Activated T-cell treated with anti-CD3 and anti-CD28 coated beads, Interleukin-2, amount 50 U/mL, for 72 hours (primary cell): ENCODE measurements around the gene CDH1. TPM values are rescaled to one million over a fixed set of nuclear protein-coding genes. Genes with fewer than 3 reads are reported as not detected.

ENCODE experiments used
- ATAC-seq, 2 donors: fragments of 150-1000 bp; cut with Tn5 transposase; replicated peaks in 1 of 2; 2 replicates each; pipeline ENCODE4 v1.10.0; 2021; ENCODE audit warnings: moderate library complexity in 2 of 2, mild to moderate bottlenecking in 1 of 2
- DNase-seq, 2 donors: peaks; one replicate each; pipeline ENCODE4 v3.0.0; 2021 to 2022; ENCODE audit warnings: mixed read lengths in 1 of 2
- H3K27ac Mint-ChIP-seq: one replicate; pipeline ENCODE4 v1.8.0; 2022; ENCODE audit warnings: mild to moderate bottlenecking, moderate library complexity, mixed read lengths
- H3K27me3 Mint-ChIP-seq: one replicate; pipeline ENCODE4 v1.8.0; 2022; ENCODE audit warnings: low read depth, mixed read lengths
- H3K36me3 Mint-ChIP-seq, 2 donors: one replicate each; pipeline ENCODE4 v1.8.0; 2022; ENCODE audit warnings: mixed read lengths in 2 of 2, mild to moderate bottlenecking in 1 of 2; ENCODE audit not compliant: insufficient read depth in 2 of 2
- H3K4me1 Mint-ChIP-seq: one replicate; pipeline ENCODE4 v1.8.0; 2022; ENCODE audit warnings: low read depth, mixed read lengths
- H3K4me3 Mint-ChIP-seq, 2 donors: one replicate each; pipeline ENCODE4 v1.8.0; 2022; ENCODE audit warnings: mild to moderate bottlenecking in 2 of 2, mixed read lengths in 2 of 2, moderate library complexity in 2 of 2
- H3K9me3 Mint-ChIP-seq, 2 donors: one replicate each; pipeline ENCODE4 v1.8.0; 2022; ENCODE audit warnings: mixed read lengths in 2 of 2
- total RNA-seq, 2 donors: library from RNA; stranded (reverse); gene quantifications; one replicate each; pipeline ENCODE4 v1.2.3, GENCODE V29; 2022

CDH1 gene
- total RNA-seq, 2 donors from 2014 or later = 5.2 to 8.6 TPM

DNA sequence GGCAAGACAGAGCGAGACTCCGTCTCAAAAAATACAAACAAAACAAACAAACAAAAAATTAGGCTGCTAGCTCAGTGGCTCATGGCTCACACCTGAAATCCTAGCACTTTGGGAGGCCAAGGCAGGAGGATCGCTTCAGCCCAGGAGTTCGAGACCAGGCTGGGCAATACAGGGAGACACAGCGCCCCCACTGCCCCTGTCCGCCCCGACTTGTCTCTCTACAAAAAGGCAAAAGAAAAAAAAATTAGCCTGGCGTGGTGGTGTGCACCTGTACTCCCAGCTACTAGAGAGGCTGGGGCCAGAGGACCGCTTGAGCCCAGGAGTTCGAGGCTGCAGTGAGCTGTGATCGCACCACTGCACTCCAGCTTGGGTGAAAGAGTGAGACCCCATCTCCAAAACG is 531 bp upstream of the CDH1 start:
- Mint-ChIP-seq H3K4me1 (peaks cover 32% of the 10 kb centered on the region), H3K4me3 (peak overlapping the region; percentile 84 to 85), H3K9me3 (no peaks in the 10 kb centered on the region), H3K36me3 (peaks cover 1% of the 10 kb centered on the region in 2 donors), H3K27me3 (peaks cover 58% of the 10 kb centered on the region), H3K27ac (peak overlapping the region; percentile 40)
- no peak for ATAC-seq
- DNase-seq = no peak

DNA sequence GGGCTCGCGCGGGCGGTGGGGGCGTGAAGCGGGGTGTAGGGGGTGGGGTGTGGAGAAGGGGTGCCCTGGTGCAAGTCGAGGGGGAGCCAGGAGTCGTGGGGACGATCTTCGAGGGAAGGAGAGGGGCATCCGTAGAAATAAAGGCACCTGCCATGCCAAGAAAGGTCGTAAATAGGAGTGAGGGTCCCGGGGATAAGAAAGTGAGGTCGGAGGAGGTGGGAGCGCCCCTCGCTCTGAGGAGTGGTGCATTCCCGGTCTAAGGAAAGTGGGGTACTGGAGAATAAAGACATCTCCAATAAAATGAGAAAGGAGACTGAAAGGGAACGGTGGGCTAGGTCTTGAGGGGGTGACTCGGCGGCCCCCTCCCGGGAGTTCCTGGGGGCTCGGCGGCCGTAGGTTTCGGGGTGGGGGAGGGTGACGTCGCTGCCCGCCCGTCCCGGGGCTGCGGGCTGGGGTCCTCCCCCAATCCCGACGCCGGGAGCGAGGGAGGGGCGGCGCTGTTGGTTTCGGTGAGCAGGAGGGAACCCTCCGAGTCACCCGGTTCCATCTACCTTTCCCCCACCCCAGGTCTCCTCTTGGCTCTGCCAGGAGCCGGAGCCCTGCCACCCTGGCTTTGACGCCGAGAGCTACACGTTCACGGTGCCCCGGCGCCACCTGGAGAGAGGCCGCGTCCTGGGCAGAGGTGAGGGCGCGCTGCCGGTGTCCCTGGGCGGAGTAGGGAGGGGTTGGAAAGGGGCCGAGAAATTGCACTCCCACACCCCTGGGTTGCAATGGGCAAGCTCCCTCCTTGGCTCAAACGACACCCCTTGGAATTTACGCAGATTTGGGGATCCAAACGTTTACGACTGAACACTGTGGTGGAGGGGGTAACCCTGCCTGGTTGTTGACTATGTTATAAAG is 888 bp downstream of the CDH1 start:
- Mint-ChIP-seq H3K4me3 (peak overlapping the region; percentile 33 to 80), H3K27ac (no peak overlapping the region), H3K9me3 (no peaks in the 10 kb centered on the region), H3K27me3 (peaks cover 50% of the 10 kb centered on the region), H3K36me3 (peaks cover 1% of the 10 kb centered on the region in 2 donors), H3K4me1 (peaks cover 46% of the 10 kb centered on the region)
- DNase-seq = no peak
- ATAC-seq = no peak

DNA sequence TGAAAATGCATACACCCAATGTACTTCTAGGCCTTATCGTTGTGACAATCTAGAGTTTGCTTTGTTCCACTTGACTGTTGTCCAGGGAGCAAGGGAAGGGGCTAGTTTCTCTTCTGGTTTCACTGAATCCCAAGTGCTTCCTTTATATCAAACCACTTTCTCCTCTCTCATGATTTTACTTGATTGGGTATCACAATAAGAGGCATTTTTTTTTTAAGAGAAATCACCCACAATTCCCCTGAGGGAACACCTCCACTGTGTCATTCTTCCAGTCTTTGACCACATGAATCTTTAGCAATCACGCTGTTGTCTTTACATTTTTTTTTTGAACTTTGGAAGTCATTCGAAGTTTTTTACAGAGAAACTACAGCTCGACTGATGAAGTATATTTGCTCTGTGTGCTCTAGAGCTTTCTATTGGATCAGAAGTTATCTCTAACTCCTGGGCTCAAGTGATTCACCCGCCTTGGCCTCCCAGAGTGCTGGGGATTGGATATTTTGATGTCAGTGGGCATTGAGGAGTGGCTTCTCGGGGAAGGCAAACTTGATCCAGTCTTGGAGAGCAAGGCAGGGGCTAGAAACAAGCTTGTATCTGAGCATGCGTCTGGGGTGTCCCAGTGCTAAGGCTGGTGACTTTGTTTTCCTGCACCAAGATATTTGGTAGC is 3.0 kb downstream of the CDH1 start:
- Mint-ChIP-seq H3K4me1 (peaks cover 54% of the 10 kb centered on the region), H3K27me3 (peaks cover 50% of the 10 kb centered on the region), H3K27ac (peak overlapping the region; percentile 48), H3K9me3 (no peaks in the 10 kb centered on the region), H3K4me3 (peak overlapping the region; percentile 4 to 46), H3K36me3 (peaks cover 1% of the 10 kb centered on the region in 2 donors)
- peak in 1 of 2 donors; percentile 23 for ATAC-seq
- no peak for DNase-seq

DNA sequence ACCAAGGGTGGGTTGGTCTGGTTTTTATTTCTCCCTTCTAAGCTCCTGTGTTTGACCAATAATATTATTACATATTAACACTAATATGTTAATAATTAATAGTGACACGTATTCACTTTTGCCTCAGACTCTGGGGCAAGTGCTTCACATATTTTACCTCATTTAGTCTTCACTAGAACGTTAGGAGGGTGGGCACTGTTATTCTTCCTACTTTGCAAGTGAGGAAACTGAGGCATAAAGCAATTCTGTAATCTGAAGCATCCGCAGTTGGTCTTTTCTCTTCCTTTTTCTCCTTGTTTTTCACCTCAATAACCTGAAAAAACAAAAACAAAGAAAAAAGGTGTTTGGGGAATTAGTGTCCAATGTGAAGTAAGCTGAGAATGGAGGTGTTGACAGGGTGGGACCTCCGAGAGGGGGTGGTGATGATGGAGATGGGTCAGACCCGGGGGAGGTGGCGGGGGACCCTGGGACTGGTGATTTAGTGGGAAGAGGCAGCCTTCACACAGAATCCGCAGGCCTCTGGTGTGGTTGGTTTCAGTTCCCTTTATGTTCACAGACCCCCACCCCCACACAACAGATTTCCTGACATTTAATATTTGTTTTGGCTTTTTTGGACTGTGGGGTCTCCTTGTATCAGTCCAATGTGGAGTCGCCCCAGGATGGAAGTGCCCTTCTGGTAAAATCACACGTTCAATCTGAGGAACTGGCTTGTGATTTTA is 3.7 kb downstream of the CDH1 start:
- H3K4me1 Mint-ChIP-seq = peaks cover 54% of the 10 kb centered on the region
- H3K36me3 Mint-ChIP-seq = peaks cover 1% of the 10 kb centered on the region in 2 donors
- H3K27ac Mint-ChIP-seq = no peak overlapping the region
- H3K9me3 Mint-ChIP-seq = no peaks in the 10 kb centered on the region
- DNase-seq (no peak), ATAC-seq (no peak)
- no peak overlapping the region for H3K4me3 Mint-ChIP-seq
- H3K27me3 Mint-ChIP-seq = peaks cover 47% of the 10 kb centered on the region

DNA sequence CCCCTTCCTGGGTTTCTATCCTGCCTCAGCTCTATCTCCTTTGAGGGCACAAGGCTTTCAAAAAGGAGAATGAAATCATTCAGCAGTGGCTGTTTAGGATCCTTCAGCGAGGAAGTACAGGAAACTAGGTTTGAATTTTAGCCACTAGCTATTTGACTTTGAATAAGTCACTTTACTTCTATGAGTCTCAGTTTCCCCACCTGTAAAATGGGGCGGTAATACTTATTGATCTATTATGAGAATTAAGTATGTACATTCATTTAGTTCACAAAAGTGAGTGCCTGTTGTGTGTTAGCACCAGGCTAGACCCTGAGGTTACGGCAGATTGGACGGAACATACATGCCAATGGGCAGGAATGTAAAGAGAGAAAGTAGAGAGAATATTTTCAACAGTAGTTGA is 6.6 kb downstream of the CDH1 start:
- H3K9me3 Mint-ChIP-seq = no peaks in the 10 kb centered on the region
- H3K27me3 Mint-ChIP-seq = peaks cover 27% of the 10 kb centered on the region
- H3K27ac Mint-ChIP-seq = no peak overlapping the region
- H3K36me3 Mint-ChIP-seq = no peaks in the 10 kb centered on the region
- no peak for DNase-seq
- H3K4me3 Mint-ChIP-seq = no peak overlapping the region
- no peak for ATAC-seq
- H3K4me1 Mint-ChIP-seq = peaks cover 44% of the 10 kb centered on the region

DNA sequence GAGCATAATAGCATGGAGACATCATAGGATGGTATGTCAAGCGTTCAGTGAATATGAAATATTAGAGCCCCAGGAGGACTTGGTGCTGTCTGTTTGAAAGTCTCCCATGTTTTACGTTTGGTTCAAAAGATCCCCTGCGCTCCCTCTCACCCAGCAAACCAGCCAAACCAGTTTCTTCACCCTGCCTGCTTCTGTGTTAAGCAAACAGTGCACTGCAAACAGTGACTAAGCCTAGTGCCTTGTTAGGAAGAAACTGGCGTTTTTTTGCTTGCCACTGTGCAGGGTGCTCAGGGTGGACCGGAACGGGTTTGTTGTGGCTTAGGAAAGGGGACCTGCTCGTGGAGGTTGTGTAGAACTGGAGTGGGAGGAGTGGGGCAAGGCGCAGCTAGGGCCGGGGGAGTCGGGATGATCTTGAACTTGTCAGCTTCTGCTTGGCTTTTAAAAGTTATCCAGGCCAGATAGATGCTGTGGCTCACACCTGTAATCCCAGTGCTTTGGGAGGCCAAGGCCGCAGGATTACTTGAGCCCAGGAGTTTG is 7.7 kb downstream of the CDH1 start:
- ATAC-seq (no peak), DNase-seq (no peak)
- peaks cover 34% of the 10 kb centered on the region for H3K27me3 Mint-ChIP-seq
- H3K27ac Mint-ChIP-seq = no peak overlapping the region
- H3K9me3 Mint-ChIP-seq = no peaks in the 10 kb centered on the region
- no peaks in the 10 kb centered on the region for H3K36me3 Mint-ChIP-seq
- no peak overlapping the region for H3K4me3 Mint-ChIP-seq
- H3K4me1 Mint-ChIP-seq = peaks cover 45% of the 10 kb centered on the region

DNA sequence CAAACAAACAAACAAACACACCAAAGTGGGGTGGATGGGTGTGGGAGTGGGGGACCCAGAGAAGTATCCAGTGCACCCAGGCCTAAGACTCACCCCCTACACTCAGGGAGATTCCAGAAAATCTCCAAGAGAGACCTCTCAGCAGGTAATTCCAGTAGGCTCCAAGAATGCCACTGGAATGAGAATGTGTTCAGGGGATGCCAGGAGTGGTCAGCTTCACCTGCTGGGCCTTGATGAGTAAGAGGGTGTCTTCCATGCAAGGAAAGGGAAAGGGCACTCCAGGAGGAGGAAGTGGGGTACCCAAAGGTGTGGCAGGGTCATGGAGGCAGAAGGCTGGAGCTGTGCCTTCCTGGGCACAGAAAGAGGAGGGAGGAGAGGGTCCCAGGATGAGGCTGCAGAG is 9.9 kb downstream of the CDH1 start:
- Mint-ChIP-seq H3K27ac (no peak overlapping the region), H3K9me3 (no peaks in the 10 kb centered on the region), H3K4me1 (peaks cover 37% of the 10 kb centered on the region), H3K4me3 (no peak overlapping the region), H3K36me3 (no peaks in the 10 kb centered on the region), H3K27me3 (peaks cover 31% of the 10 kb centered on the region)
- DNase-seq = no peak
- ATAC-seq = no peak

DNA sequence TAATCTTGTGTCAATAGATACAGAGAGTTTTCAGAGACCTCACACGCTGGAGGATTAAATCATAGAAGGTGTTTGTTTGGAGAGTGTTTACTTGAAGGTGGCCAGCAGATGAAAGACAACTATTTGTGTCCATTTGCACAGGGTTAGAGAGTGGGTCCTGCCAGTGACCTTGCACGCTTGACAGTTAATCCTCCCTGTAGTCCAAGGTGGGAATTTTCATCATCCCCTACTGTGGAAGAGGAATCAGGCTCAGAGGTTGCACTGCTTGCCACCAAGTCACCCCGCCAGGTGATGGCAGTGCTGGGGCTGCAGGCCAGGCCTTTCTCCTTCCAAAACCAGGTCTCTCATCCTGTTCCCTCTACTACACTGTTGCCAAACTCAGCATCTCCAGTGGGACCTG is 12.3 kb downstream of the CDH1 start:
- Mint-ChIP-seq H3K4me1 (peaks cover 45% of the 10 kb centered on the region), H3K27ac (no peak overlapping the region)
- ATAC-seq = no peak

DNA sequence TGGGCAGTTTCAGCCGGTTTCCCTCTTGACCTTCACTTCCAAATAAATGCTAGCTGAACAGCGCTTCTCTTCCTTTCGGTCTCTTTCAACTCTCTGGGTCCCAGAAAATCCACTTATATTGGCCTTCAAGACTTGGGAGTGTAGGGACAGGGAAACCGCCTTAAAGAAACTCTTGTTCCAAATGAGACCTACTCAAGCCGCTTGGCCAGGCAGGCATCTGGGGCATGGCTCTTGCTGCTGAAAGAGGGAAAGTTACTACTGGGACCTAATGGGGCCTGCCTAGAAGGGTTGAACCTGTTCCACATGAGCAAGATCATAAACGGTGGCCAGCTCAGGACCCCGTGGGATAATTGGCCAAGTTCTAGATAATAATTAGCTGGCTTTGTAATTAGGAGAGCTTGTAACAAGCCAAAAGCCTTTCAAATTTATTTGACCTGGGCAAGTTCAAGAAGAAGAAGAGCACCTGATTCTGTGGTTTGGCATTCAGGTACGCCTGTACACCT is 13.2 kb downstream of the CDH1 start:
- Mint-ChIP-seq H3K4me3 (no peak overlapping the region), H3K4me1 (peaks cover 50% of the 10 kb centered on the region), H3K27ac (no peak overlapping the region), H3K27me3 (peaks cover 24% of the 10 kb centered on the region), H3K36me3 (peaks cover 1 to 2% of the 10 kb centered on the region in 2 donors), H3K9me3 (no peaks in the 10 kb centered on the region)
- ATAC-seq = no peak
- no peak for DNase-seq

More for the DNA sequence above, 12.3 kb downstream of the CDH1 start:
- Mint-ChIP-seq H3K36me3 (peaks cover 1 to 2% of the 10 kb centered on the region in 2 donors), H3K27me3 (peaks cover 24% of the 10 kb centered on the region), H3K4me3 (no peak overlapping the region), H3K9me3 (no peaks in the 10 kb centered on the region)
- DNase-seq = no peak

DNA sequence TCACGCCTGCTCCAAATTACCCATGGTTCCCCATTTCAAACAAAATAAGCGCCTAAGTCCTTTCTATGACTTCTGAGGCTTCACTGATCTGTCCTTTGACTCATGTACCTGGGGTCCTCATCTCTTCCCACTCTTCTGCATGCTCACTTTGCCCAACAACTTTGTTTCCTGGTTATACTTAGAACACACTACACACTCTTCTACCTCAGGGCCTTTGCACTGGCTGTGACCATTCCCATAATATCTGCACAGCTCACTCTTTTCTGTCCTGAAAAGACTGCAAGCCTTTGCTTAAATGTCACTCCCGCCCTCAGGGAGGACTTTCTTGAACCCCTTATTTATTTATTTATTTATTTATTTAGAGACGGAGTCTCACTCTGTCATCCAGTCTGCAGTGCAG is 14.1 kb downstream of the CDH1 start:
- no peak for DNase-seq
- no peaks in the 10 kb centered on the region for H3K9me3 Mint-ChIP-seq
- no peak for ATAC-seq
- H3K4me3 Mint-ChIP-seq = no peak overlapping the region
- peaks cover 59% of the 10 kb centered on the region for H3K4me1 Mint-ChIP-seq
- peaks cover 24% of the 10 kb centered on the region for H3K27me3 Mint-ChIP-seq
- H3K36me3 Mint-ChIP-seq = peaks cover 1 to 2% of the 10 kb centered on the region in 2 donors
- H3K27ac Mint-ChIP-seq = peak overlapping the region; percentile 1

DNA sequence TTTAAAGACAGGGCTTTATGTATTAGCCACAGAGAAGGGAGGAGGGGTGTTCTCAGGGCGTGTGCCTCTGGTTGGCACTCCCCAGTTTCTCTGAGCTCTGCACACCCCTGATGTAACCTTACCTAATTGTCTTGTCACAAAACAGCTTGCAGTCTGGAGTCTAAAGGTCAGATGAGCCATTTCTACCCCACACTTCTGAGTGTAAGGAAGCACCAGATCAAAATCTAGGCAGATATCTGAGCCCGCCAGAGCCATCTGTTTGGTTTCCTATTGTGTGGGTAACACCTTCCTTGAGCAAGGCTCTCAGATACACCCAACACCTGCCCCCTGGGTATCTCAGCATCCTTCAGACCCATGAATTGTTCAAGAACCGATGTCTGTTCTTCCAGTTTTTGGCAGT is 15.5 kb downstream of the CDH1 start:
- Mint-ChIP-seq H3K9me3 (no peaks in the 10 kb centered on the region), H3K27ac (peak overlapping the region; percentile 84), H3K36me3 (peaks cover 1 to 2% of the 10 kb centered on the region in 2 donors), H3K27me3 (peaks cover 24% of the 10 kb centered on the region), H3K4me1 (peaks cover 74% of the 10 kb centered on the region), H3K4me3 (peak overlapping the region; percentile 51 to 72)
- DNase-seq (peak; percentile 67 to 79), ATAC-seq (peak; percentile 59 to 63)

DNA sequence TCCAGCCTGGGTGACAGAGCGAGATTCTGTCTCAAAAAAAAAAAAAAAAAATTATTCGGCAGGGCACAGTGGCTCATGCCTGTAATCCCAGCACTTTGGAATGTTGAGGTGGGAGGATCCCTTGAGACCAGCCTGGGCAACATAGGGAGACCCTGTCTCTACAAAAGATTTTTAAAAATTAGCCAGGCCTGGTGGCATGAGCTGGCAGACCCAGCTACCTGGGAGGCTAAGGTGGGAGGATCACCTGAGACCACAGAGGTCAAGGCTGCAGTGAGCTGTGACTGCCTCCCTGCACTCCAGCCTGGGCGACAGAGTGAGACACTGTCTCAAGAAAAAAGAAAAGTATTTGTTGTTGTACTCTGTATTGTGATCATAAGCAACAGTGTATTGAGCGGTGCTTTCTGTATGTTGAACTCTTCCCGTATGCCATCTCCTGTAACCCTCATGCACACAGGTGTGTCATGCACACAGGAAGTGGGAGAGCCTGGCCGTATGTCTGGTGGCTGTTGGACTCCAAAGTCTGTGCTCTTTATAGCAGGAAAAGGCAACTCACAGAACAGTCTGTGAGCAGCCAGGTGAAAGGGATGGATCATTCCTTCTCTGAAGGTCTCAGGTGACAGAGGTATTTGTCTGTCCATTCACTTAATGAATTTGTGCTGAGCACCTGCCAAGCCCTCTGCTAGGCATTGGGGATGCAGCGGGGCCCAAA is 17.1 kb downstream of the CDH1 start:
- DNase-seq (no peak), ATAC-seq (no peak)
- peaks cover 83% of the 10 kb centered on the region for H3K4me1 Mint-ChIP-seq
- H3K4me3 Mint-ChIP-seq = peak overlapping the region; percentile 0 to 52
- no peaks in the 10 kb centered on the region for H3K9me3 Mint-ChIP-seq
- peaks cover 14% of the 10 kb centered on the region for H3K27me3 Mint-ChIP-seq
- no peak overlapping the region for H3K27ac Mint-ChIP-seq
- H3K36me3 Mint-ChIP-seq = peaks cover 1 to 2% of the 10 kb centered on the region in 2 donors
